ENCODE data around the gene STX12.

DNA sequence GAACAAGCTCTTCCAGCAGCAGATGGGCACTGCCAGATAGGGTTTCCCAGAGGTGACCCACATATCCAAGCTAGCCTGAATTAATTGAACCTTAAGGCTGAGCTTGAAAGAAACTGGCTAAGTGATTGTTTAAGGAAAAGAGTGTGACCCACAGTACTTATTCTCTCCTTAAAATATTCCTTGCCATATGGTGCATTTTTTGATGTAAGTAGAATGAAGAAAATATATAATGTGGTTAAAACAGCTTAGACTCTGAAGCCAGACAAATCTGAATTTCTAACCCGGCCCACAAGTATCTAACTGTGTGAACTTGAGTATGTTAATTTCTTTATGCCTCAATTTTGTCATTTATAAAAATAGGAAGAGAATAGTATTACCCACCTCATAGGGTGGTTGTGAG, 62.5 kb downstream of the STX12 start:
- TF ChIP-seq, protein P1, sequence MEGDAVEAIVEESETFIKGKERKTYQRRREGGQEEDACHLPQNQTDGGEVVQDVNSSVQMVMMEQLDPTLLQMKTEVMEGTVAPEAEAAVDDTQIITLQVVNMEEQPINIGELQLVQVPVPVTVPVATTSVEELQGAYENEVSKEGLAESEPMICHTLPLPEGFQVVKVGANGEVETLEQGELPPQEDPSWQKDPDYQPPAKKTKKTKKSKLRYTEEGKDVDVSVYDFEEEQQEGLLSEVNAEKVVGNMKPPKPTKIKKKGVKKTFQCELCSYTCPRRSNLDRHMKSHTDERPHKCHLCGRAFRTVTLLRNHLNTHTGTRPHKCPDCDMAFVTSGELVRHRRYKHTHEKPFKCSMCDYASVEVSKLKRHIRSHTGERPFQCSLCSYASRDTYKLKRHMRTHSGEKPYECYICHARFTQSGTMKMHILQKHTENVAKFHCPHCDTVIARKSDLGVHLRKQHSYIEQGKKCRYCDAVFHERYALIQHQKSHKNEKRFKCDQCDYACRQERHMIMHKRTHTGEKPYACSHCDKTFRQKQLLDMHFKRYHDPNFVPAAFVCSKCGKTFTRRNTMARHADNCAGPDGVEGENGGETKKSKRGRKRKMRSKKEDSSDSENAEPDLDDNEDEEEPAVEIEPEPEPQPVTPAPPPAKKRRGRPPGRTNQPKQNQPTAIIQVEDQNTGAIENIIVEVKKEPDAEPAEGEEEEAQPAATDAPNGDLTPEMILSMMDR (IDR thresholded peaks at IDR 0.05) = no peak
- no peak for TF ChIP-seq POLR2A (IDR thresholded peaks at IDR 0.05; ENCODE audit: low read depth)
- no peak for TF ChIP-seq POLR2AphosphoS5 (IDR thresholded peaks at IDR 0.05)

Measured in esophagus muscularis mucosa (tissue), 3 donors.